Tibial nerve (tissue), 4 donors: ENCODE measurements around the gene P4HA1.

ENCODE experiments used
- EP300 ChIP-seq, 2 donors: sonication (generic); formaldehyde crosslinking; IDR thresholded peaks; one replicate each; pipeline ENCODE4 v1.6.1; 2017; ENCODE audit warnings: antibody characterized with exemption in 2 of 2, mild to moderate bottlenecking in 1 of 2
- TF ChIP-seq, protein P1 (sequence below), 5 experiments: fragments of 200-600 bp in 3 of 5; fragments of 450-650 bp in 2 of 5; sonication (generic) in 3 of 5; IDR thresholded peaks; one replicate each; pipeline ENCODE4 v1.5.1; 2016 to 2019; ENCODE audit warnings: antibody characterized with exemption in 5 of 5, mild to moderate bottlenecking in 3 of 5, moderate library complexity in 2 of 5

DNA sequence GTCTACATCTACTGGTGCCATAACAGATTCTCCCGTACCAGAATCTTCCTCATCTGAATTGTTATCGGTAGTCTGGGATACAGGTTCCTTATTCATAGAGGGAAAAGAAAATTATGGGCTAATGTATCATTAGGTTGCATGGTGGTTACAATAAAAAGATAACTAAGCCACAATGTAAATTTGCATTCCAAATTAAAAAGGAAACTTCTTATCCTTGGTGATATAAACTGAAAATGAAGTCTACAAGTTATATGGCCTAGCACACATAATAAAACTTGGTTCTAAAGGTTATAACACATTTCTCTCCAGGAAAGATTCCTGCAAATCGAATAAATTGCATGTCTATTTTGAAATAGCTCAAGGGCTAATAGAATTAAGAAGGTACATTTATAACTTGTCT is 38.1 kb upstream of the P4HA1 start:
- TF ChIP-seq, protein P1, sequence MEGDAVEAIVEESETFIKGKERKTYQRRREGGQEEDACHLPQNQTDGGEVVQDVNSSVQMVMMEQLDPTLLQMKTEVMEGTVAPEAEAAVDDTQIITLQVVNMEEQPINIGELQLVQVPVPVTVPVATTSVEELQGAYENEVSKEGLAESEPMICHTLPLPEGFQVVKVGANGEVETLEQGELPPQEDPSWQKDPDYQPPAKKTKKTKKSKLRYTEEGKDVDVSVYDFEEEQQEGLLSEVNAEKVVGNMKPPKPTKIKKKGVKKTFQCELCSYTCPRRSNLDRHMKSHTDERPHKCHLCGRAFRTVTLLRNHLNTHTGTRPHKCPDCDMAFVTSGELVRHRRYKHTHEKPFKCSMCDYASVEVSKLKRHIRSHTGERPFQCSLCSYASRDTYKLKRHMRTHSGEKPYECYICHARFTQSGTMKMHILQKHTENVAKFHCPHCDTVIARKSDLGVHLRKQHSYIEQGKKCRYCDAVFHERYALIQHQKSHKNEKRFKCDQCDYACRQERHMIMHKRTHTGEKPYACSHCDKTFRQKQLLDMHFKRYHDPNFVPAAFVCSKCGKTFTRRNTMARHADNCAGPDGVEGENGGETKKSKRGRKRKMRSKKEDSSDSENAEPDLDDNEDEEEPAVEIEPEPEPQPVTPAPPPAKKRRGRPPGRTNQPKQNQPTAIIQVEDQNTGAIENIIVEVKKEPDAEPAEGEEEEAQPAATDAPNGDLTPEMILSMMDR (IDR thresholded peaks at IDR 0.05), result no peak
- TF ChIP-seq EP300 (IDR thresholded peaks at IDR 0.05), result no peak
